ENCODE results near the gene PEPD. TPM values are rescaled to one million over a fixed set of nuclear protein-coding genes. Genes with fewer than 3 reads are reported as not detected.

Gene PEPD
- total RNA-seq, 2 donors from 2014 or later = 74.0 to 89.9 TPM

DNA sequence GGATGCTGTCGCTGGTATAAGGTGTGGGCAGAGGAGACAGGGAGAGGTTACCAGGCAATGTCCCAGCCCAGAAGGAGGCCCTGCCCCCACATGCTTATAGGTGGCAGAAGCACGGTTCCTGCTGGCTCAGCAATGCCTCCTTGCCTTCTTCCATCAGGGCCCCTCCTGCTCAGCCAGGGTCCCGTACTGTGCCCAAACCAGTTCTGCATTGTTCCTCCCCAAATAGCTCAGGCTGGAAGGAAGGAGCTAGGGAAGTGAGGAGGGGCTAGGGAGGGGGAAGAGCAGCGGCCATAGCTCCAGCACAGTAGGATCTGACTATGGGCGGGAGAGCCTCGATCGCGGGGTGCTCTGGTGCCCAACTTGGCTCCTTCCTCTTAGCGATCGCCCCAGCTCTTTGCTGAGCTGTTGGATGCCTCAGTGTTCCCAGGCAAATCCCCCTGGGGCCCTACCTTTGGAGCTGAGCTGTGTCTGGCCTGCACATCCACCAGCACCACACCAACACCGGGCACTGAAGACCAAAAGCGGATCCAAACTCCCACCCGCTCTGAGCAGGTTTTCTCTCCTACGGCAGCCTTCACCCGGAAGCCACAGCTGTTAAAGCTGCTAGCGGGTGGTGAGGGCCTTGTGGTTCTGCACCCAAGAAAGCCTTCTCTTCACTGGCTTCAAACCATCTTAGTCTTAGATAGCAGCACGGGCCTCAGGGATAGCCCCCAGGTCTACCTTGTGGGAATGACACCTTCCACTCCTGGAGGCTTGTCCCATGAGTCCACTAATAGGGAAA, 32.1 kb upstream of the PEPD start:
- Histone ChIP-seq H3K9me3 (no peaks in the 10 kb centered on the region), H3K4me1 (replicated peaks) (no peaks in the 10 kb centered on the region), H3K27me3 (replicated peaks; ENCODE audit: insufficient read depth) (no peaks in the 10 kb centered on the region), H3K4me3 (no peak overlapping the region), H3K36me3 (no peaks in the 10 kb centered on the region), H3K27ac (no peak overlapping the region)
- intact Hi-C loops (cut with DNase I) = no loop called here
- WGBS = 77% methylated on average over 17 of the region's 17 CpGs
- TF ChIP-seq POLR2AphosphoS5 (IDR thresholded peaks at IDR 0.05) = no peak
- TF ChIP-seq, protein P1, sequence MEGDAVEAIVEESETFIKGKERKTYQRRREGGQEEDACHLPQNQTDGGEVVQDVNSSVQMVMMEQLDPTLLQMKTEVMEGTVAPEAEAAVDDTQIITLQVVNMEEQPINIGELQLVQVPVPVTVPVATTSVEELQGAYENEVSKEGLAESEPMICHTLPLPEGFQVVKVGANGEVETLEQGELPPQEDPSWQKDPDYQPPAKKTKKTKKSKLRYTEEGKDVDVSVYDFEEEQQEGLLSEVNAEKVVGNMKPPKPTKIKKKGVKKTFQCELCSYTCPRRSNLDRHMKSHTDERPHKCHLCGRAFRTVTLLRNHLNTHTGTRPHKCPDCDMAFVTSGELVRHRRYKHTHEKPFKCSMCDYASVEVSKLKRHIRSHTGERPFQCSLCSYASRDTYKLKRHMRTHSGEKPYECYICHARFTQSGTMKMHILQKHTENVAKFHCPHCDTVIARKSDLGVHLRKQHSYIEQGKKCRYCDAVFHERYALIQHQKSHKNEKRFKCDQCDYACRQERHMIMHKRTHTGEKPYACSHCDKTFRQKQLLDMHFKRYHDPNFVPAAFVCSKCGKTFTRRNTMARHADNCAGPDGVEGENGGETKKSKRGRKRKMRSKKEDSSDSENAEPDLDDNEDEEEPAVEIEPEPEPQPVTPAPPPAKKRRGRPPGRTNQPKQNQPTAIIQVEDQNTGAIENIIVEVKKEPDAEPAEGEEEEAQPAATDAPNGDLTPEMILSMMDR (IDR thresholded peaks at IDR 0.05) = no peak
- no peak for TF ChIP-seq POLR2A (IDR thresholded peaks at IDR 0.05)
- DNase-seq (ENCODE audit: low spot score) = no peak

DNA sequence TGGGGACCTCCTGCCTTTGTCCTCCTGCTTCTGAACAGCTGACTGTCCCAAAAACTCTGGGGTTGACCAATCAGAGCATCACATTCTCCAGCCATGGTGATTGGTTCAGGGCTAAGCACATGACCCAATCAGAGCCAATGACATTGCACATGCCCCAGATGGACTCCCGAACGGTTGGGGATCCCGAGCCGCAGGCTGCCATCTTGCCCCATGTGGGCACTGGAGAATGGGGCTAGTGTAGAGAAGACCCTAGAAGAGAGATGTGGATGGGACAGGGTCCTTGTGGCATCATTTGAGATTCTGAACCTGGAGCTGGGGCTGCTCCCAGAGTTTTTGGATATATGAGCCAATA, 31.3 kb upstream of the PEPD start:
- intact Hi-C loops (cut with DNase I) = no loop called here
- no peak for DNase-seq (ENCODE audit: low spot score)
- WGBS = 91% methylated on average over 4 of the region's 4 CpGs
- Histone ChIP-seq H3K27me3 (replicated peaks; ENCODE audit: insufficient read depth) (no peaks in the 10 kb centered on the region), H3K27ac (no peak overlapping the region), H3K4me3 (no peak overlapping the region), H3K4me1 (replicated peaks) (no peaks in the 10 kb centered on the region), H3K36me3 (no peaks in the 10 kb centered on the region), H3K9me3 (no peaks in the 10 kb centered on the region)
- TF ChIP-seq POLR2A (IDR thresholded peaks at IDR 0.05) = no peak
- TF ChIP-seq, protein P1 (IDR thresholded peaks at IDR 0.05) = no peak
- no peak for TF ChIP-seq POLR2AphosphoS5 (IDR thresholded peaks at IDR 0.05)

DNA sequence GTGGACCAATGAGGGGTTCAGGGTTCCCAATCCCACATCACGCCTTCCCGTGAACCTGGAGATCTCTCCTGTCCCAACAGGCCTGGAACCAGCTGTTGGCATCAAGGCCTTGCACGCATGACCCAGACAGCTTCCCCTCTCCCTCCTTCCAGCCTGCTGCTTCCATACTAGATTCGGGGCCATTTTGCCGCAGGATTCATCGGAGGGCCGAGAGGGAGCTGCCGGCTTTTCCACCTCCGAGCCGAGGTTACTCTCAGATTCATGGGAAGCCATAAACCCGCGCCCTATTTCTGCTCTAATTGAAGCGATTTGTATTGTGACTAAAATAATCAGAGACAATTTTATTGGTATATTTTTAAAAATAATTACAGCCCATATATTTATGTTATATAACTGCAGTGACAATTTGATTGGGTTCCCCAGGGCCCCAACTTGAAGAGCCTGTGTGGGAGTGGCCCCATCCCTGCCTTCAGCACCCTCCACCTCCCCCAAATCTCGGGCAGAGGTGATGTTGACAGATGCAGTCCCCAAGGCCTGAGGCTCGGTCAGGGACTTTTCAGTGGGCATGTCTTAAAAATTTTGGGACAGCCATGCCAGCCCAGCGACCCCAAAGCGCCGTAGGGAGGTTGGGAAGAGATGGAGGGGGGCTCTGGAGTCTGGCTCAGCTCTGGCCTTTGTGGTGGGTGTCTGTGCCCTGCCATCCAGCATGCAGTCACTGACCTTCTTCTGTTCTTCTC, 30.8 kb upstream of the PEPD start:
- no peak for DNase-seq (ENCODE audit: low spot score)
- H3K9me3 ChIP-seq = no peaks in the 10 kb centered on the region
- H3K27ac ChIP-seq = no peak overlapping the region
- no peak overlapping the region for H3K4me3 ChIP-seq
- H3K36me3 ChIP-seq = no peaks in the 10 kb centered on the region
- WGBS = 88% methylated on average over 18 of the region's 18 CpGs
- H3K27me3 ChIP-seq (replicated peaks; ENCODE audit: insufficient read depth) = no peaks in the 10 kb centered on the region
- H3K4me1 ChIP-seq (replicated peaks) = no peaks in the 10 kb centered on the region
- TF ChIP-seq, protein P1 (IDR thresholded peaks at IDR 0.05) = no peak
- TF ChIP-seq POLR2AphosphoS5 (IDR thresholded peaks at IDR 0.05) (no peak), POLR2A (IDR thresholded peaks at IDR 0.05) (no peak)
- intact Hi-C loops (cut with DNase I) = no loop called here

DNA sequence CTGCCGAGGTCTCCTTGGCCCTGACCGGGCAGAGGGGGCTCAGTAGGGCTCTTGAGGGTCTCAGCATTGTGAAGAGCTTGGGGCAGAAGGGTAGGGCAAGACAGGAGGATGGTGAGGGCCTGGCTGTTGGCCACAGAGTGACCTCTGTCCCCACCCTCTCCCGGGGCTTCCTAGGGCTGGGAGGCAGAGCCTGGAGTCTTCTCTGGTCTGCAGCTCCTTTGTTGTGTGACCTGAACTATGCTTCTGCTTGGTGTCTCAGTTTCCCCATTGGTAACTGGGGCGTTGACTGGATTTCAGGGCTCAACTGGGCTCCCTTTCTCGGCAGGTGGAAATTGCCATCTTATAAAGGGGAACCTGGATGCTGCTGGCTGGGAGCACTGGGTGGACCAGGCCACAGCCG, 30.1 kb upstream of the PEPD start:
- Histone ChIP-seq H3K4me3 (no peak overlapping the region), H3K27ac (no peak overlapping the region), H3K9me3 (no peaks in the 10 kb centered on the region), H3K36me3 (no peaks in the 10 kb centered on the region), H3K27me3 (replicated peaks; ENCODE audit: insufficient read depth) (no peaks in the 10 kb centered on the region), H3K4me1 (replicated peaks) (no peaks in the 10 kb centered on the region)
- TF ChIP-seq POLR2AphosphoS5 (IDR thresholded peaks at IDR 0.05) (no peak), POLR2A (IDR thresholded peaks at IDR 0.05) (no peak)
- TF ChIP-seq, protein P1 (IDR thresholded peaks at IDR 0.05) = no peak
- no peak for DNase-seq (ENCODE audit: low spot score)
- 89% methylated on average over 6 of the region's 6 CpGs for WGBS
- intact Hi-C loops (cut with DNase I) = no loop called here
